ENCODE data around the gene FIGN. TPM values are rescaled to one million over a fixed set of nuclear protein-coding genes. Genes with fewer than 3 reads are reported as not detected.

FIGN gene
- total and polyA plus RNA-seq, 2 of the 8 experiments (the other 6 are each of a cell fraction or from before 2014, with no cell fraction given): 5.0 to 22.8 TPM

GRCh38 chr2:163621445-163622004 is 114.3 kb downstream of the FIGN start:
- TF ChIP-seq MAX (IDR thresholded peaks at IDR 0.05): no peak
- H3K79me2 ChIP-seq (ENCODE audit: control insufficient read depth in 1 of 2, insufficient read depth in 2 of 2, low read length in 2 of 2): peaks cover 0 to 8% of the 10 kb centered on the region in 2 experiments; a peak in 1 of 4 replicates
- no peaks in the 10 kb centered on the region for H3K79me1 ChIP-seq (ENCODE audit: low read depth, low read length)
- no peak overlapping the region for H2AFZ ChIP-seq (ENCODE audit: low read length)
- ChIA-PET CTCF (ENCODE audit: partially characterized antibody) (interaction anchor here (1.0 to 1.5 kb wide), 2 partner anchors 11 to 125 kb away, joined by 3 to 7 read pairs; no protein-coding TSS in a partner anchor), POLR2A (ENCODE audit: partially characterized antibody) (interaction anchor here (0.9 kb wide), 1 partner anchor 12 kb away, joined by 3 read pairs; no protein-coding TSS in a partner anchor)
- FAIRE-seq (peak; percentile 75), DNase-seq (ENCODE audit: low read depth in 1 of 2, low spot score in 2 of 2) (no peak)
- H4K91ac ChIP-seq (replicated peaks; ENCODE audit: insufficient read length, low read length): no peak overlapping the region
- no peak overlapping the region for H3K4ac ChIP-seq (replicated peaks; ENCODE audit: insufficient read length, low read depth, low read length)
- H2AK5ac ChIP-seq (ENCODE audit: low read depth, low read length): no peak overlapping the region
- H3K9me3 ChIP-seq (ENCODE audit: insufficient read depth in 2 of 2, low read depth in 1 of 2, low read length in 1 of 2): no peaks in the 10 kb centered on the region
- no peak overlapping the region for H2BK12ac ChIP-seq (ENCODE audit: low read depth, low read length)
- H4K8ac ChIP-seq (ENCODE audit: extremely low read depth, insufficient read depth, low read length): no peak overlapping the region
- no peak overlapping the region for H3K4me3 ChIP-seq (ENCODE audit: extremely low read depth in 1 of 4, insufficient read depth in 2 of 4, low read depth in 3 of 4, low read length in 4 of 4)
- H3K23me2 ChIP-seq (ENCODE audit: low read depth, low read length): no peaks in the 10 kb centered on the region
- H2BK5ac ChIP-seq (ENCODE audit: low read depth, low read length): no peak overlapping the region; the same call in 1 of the 2 replicates
- H3K36me3 ChIP-seq (ENCODE audit: control insufficient read depth in 2 of 4, insufficient read depth in 4 of 4, low read length in 3 of 4): no peaks in the 10 kb centered on the region
- no peaks in the 10 kb centered on the region for H4K20me1 ChIP-seq (replicated peaks in 1 of 2; ENCODE audit: control insufficient read depth in 1 of 2, insufficient read depth in 2 of 2, low read length in 2 of 2)
- no peak overlapping the region for H3K14ac ChIP-seq (ENCODE audit: insufficient read length)
- no peak overlapping the region for H3K23ac ChIP-seq (ENCODE audit: insufficient read length)
- H4K5ac ChIP-seq (ENCODE audit: insufficient read length, low read depth, low read length): no peak overlapping the region
- H3K4me1 ChIP-seq (replicated peaks in 1 of 4; ENCODE audit: control insufficient read depth in 3 of 4, insufficient read depth in 4 of 4, low read length in 3 of 4): peaks cover 0 to 4% (median 1%) of the 10 kb centered on the region in 4 experiments; a peak in 3 of 7 replicates
- 21% methylated on average over 7 of the region's 7 CpGs; no CpG with 5 or more reads in 1 of the 2 experiments for WGBS, 2 experiments (ENCODE audit: extremely low coverage in 1 of 2, insufficient coverage in 1 of 2, insufficient read length in 1 of 2, insufficient replicate concordance in 2 of 2, low coverage in 1 of 2, low lambda C conversion rate in 2 of 2, missing lambda C conversion rate in 1 of 2)
- H3K18ac ChIP-seq (ENCODE audit: extremely low read depth, low read length): no peak overlapping the region
- peak overlapping the region; percentile 32 to 45 for H3K4me2 ChIP-seq (ENCODE audit: insufficient read depth in 1 of 2, low read depth in 2 of 2, low read length in 2 of 2)
- H3K56ac ChIP-seq (replicated peaks; ENCODE audit: insufficient read length, low read depth, low read length): no peak overlapping the region
- no peaks in the 10 kb centered on the region for H3K27me3 ChIP-seq (replicated peaks in 1 of 4; ENCODE audit: control insufficient read depth in 3 of 4, extremely low read depth in 1 of 4, insufficient read depth in 3 of 4, low read length in 3 of 4)
- H2BK20ac ChIP-seq (ENCODE audit: low read length): no peak overlapping the region
- no peak overlapping the region for H2BK120ac ChIP-seq (replicated peaks; ENCODE audit: low read depth, low read length)
- no peak overlapping the region for H2BK15ac ChIP-seq (ENCODE audit: low read length)
- H3K9ac ChIP-seq (replicated peaks in 1 of 4; ENCODE audit: extremely low read depth in 1 of 4, low read depth in 3 of 4, low read length in 3 of 4): no peak overlapping the region
- no peak overlapping the region for H3K27ac ChIP-seq (ENCODE audit: low read depth, low read length)

Measured in H1 (cell line).